HepG2 (cell line): ENCODE results near the gene LRRC53.

Source experiments
- ERF ChIP-seq: IDR thresholded peaks from 2 replicates; pipeline ENCODE4 v1.6.1; 2018; ENCODE audit warnings: missing biosample characterization, missing genetic modification reagents
- HDAC6 ChIP-seq: fragments of 200-600 bp; sonication (generic); IDR thresholded peaks from 2 replicates; pipeline ENCODE4 v1.7.0; 2017; ENCODE audit warnings: mild to moderate bottlenecking, antibody characterized with exemption, low read length, low read depth
- HNRNPH1 ChIP-seq: fragments of 200-400 bp; formaldehyde crosslinking; optimal IDR thresholded peaks from 2 replicates; pipeline ENCODE3; 2017; ENCODE audit warnings: mild to moderate bottlenecking, low read depth, low read length
- JUNB ChIP-seq: sonication (generic); formaldehyde crosslinking; IDR thresholded peaks from 2 replicates; pipeline ENCODE4 v1.8.0; 2022; ENCODE audit warnings: missing genetic modification reagents, mild to moderate bottlenecking, borderline replicate concordance
- KDM3A ChIP-seq: IDR thresholded peaks from 2 replicates; pipeline ENCODE4 v1.6.1; 2018; ENCODE audit warnings: low read depth, missing compliant biosample characterization
- MAX ChIP-seq: IDR thresholded peaks from 2 replicates; pipeline ENCODE4 v1.6.1; 2012; ENCODE audit warnings: inconsistent platforms
- RBM22 ChIP-seq: fragments of 200-400 bp; formaldehyde crosslinking; optimal IDR thresholded peaks from 2 replicates; pipeline ENCODE3; 2017; ENCODE audit warnings: mild to moderate bottlenecking, low read length, moderate library complexity
- SIN3A ChIP-seq: IDR thresholded peaks from 2 replicates; pipeline ENCODE4 v1.6.1; 2011; ENCODE audit warnings: low read depth, mild to moderate bottlenecking, control low read depth, low read length, borderline replicate concordance
- ZNF451 ChIP-seq: sonication (generic); formaldehyde crosslinking; IDR thresholded peaks from 2 replicates; pipeline ENCODE4 v1.5.0; 2020; ENCODE audit warnings: mild to moderate bottlenecking, missing genetic modification reagents
- ZNF7 ChIP-seq: IDR thresholded peaks from 2 replicates; pipeline ENCODE4 v1.6.1; 2016; ENCODE audit warnings: missing biosample characterization, missing genetic modification reagents

- TF ChIP-seq MAX (no peak), HNRNPH1 (no peak), JUNB (CRISPR knock-in tag) (no peak), HDAC6 (no peak), ERF (CRISPR knock-in tag) (no peak), SIN3A (no peak), RBM22 (no peak), ZNF7 (CRISPR knock-in tag) (no peak), KDM3A (CRISPR knock-in tag) (no peak), ZNF451 (CRISPR knock-in tag) (no peak)
These were observed 88.9 kb downstream of the LRRC53 start for GRCh38 chr1:74423471-74423870.
